CD4-positive, alpha-beta T cell treated with Interleukin-6 at 100 ng/mL for 8 hours (primary cell): ENCODE data around the gene ADSL.

Source experiments
- DNase-seq: peaks from one replicate; pipeline ENCODE4 v3.0.0-alpha.2; 2020; ENCODE audit warnings: mixed read lengths, low spot score

ADSL gene

DNA sequence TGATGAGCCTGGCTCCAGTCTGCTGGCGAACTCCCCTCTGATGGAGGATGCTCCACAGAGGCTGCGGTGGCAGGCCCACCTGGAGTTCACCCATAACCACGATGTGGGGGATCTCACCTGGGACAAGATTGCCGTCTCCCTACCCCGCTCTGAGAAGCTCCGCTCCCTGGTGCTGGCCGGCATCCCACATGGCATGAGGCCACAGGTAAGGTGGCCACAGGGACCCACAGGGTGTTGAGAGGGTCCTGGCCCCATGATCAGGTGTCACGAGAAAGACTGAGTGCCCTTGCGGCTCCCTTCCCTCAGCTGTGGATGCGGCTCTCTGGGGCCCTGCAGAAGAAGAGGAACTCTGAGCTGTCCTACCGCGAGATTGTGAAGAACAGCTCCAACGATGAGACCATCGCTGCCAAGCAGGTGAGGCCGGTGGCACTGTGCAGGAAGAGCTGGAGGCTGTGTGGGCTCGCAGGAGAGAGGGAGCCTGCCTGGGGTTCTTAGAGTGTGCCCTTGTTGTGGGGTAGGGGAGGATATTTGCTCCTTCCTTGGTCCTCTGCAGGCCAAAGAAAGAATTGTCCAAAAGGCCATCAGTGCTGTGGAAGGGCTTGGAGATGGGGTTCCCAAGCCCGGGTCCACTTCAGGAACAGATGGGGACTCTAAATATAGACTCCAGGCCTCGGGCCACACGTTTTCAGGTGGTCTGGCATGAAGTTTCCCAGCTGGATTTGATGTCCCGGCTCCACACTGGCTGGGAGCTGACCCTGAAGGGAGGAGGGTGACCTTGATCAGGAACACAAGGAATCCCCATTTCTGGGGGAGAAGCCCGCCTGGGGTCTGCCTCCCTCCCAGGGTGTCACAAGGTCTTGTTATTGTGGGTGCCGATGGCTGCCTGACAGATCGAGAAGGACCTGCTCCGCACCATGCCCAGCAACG is 58.2 kb downstream of the ADSL start:
- DNase-seq, result no peak

DNA sequence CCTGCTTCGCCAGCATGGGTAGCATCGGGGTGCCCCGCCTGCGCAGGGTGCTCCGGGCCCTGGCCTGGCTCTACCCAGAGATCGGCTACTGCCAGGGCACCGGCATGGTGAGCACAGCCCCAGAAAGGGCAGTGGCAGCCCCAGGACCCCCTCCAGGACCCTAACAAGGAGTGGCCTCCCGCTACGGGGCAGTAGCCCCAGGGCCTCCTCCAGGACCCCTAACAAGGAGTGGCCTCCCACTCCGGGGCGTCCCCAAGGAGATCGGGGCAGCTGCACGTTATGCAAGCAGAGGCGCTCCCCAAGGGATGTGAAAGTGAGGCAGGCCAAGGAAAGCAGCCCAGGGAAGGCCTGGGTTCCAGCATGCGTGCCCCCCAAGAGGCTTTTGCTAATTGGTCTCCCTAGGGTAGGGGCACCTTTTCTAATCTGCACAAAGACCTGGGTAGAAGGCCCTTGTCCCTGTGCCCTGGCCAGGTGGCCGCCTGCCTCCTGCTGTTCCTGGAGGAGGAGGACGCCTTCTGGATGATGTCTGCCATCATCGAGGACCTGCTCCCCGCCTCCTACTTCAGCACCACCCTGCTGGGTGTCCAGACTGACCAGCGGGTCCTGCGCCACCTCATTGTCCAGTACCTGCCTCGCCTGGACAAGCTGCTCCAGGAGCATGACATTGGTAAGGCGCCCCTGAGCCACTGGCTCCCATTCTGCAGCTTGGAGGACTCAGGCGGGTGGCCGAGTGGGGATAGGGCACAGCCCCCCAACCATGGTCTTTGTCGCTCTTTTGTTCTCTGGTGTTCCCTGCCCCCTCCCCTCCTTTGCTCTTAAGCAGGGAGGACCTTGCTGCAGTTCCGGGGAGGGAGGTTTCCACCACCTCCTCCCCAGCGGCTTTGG is 59.1 kb downstream of the ADSL start:
- DNase-seq, result no peak

DNA sequence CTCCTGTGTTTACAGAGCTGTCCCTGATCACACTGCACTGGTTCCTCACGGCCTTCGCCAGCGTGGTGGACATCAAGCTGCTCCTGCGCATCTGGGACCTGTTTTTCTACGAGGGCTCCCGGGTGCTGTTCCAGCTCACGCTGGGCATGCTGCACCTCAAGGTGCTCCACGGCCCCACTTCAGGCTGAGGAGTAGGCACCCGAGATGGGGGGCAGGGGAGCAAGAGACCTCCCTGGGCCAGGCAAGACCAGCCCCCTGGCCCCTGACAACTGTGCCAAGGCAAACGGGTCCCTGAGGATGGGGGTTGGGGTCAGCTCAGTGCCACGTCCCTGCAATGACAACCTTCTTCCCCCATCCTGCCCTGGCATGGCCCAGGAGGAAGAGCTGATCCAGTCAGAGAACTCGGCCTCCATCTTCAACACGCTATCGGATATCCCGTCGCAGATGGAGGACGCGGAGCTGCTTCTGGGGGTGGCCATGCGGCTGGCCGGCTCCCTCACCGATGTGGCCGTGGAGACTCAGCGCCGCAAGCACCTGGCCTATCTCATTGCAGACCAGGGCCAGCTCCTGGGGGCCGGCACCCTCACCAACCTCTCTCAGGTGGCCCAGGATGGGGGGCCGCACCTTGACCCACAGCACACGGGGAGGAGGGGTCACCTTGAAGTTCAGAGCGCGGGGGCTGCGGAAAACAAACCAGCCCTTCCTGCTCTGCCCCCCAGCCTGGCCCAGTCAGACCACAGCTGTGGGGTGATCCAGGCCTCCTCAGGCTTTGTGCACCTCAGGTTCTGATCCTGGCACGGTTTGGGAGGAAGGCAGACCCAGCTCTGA is 60.0 kb downstream of the ADSL start:
- DNase-seq, result no peak

DNA sequence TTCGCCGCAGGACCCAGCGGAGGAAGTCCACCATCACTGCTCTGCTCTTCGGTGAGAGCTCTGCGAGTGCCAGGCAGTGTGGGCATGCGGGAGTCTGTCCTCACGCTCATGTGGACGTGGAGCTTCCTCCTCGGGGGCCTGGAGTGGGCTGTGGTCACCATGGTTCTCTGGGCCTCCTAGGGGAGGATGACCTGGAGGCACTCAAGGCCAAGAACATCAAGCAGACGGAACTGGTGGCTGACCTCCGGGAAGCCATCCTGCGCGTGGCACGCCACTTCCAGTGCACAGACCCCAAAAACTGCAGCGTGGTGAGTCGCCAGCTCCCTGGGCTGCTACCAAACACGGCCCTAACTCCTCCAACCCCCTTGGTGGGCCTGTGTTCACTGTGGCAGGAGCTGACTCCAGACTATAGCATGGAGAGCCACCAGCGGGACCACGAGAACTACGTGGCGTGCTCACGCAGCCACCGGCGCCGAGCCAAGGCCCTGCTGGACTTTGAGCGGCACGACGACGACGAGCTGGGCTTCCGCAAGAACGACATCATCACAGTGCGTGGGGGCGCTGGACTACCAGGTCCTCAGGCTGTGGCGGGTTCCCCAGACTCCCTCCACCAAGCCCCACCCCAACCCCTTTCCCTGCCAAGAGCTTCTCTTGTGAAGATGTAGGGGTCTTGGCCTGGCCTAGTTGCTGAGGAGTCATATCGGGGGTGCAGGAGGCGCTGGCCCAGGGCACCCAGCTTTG is 60.9 kb downstream of the ADSL start:
- no peak for DNase-seq

DNA sequence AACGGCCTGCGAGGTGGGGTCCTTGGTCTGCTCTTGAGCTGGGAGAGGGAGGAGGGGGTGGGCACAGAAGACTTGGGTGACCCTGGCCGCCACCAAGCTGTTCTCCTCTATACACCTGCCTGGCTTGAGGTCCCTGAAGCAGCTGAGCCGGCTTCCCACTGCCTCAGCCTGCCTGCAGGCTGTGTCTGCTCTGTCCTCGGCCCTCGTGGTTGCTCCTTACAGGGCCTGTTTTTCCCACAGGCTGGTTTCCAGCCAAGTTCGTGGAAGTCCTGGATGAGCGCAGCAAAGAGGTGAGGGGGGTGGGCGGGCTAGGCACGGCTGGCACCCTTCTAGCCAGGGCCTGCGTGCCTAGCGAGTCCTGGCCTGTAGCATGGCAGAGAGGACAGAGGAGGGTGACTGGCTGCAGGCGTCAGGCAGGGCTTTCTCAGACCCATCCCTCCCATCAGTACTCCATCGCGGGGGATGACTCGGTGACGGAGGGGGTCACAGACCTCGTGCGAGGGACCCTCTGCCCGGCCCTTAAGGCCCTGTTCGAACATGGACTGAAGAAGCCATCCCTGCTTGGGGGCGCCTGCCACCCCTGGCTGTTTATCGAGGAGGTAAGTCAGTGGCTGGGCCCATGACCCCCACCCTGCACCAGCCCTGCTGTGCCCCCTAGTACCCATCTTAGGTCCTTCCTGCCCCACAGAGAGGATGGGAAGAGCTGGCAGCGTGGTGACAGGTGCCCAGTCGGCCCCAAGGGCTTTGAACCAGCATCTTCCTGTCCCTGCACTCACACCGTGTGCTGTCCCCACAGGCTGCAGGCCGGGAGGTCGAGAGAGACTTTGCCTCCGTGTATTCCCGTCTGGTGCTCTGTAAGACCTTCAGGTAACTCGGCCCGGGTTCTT is 61.8 kb downstream of the ADSL start:
- DNase-seq, result no peak

DNA sequence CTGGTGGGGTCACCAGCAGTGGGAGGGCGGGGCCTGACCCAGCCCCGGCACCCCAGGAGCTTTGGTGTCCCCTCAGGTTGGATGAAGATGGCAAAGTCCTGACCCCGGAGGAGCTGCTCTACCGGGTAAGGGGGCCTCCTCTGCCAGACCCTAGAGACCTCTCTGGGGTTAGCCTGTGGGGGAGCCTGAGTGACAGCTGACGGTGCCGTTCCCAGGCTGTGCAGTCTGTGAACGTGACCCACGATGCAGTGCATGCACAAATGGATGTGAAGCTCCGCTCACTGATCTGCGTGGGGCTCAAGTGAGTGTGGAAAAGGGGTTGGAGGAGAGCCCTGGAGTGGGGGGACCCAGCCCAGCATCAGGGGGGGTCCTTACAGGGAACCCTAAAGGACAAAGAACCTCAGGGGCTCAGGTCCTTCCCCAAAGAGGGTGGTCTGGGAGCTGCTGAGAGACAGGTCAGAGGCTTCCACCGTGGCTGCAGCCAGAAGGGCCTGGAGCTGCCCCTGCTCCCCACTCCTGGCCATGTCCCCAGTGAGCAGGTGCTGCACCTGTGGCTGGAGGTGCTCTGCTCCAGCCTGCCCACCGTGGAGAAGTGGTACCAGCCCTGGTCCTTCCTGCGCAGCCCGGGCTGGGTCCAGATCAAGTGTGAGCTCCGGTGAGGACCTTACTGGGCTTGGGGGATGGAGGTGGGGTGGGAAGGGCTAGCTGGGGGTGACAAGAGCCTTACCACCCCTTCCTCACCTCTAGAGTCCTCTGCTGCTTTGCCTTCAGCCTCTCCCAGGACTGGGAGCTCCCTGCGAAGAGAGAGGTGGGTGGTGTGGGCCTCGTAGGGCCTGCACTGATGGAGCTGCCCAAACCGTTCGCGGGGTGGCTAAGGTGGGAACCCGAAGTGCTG is 62.7 kb downstream of the ADSL start:
- no peak for DNase-seq

DNA sequence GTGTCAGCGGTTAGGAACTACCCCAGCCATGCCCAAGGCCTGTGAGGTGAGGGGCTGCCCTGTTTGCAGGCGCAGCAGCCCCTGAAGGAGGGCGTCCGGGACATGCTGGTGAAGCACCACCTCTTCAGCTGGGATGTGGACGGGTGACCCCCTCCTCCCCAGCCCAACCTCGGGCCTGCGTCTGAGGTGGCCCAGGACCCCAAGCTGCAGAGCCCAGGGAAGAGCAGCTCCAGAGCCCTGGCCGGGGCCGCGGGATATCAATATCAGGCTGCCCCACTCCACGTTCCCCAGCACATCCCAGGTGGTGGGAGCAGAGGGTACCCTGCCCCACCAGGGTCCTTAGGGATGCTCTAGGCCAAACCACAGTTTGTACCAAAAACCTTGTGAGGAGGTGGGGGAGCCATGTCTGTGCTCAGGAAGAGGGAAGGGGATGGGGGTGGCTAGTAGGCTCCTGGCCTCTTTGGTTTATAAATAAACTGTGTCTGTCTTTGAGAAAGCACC is 63.4 kb downstream of the ADSL start:
- no peak for DNase-seq

DNA sequence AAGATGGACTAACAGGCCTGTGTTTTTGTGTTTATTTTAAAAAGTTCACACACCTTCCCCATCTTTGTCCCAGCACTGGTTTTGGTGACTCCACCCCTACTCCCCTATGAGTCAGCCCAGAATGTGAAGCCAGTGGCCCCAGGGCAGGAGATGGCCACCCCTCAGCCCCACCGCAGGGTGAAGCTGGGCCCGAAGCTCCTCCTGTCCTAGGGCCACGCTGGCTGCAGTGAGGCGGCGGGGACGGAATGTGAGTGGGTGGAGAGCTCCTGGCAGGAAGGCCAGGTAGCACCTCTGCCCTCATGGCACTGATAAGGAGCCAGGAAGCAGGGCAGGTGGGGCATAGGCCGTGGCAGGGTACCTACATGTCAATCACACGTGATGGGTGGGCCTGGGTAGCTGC is 64.0 kb downstream of the ADSL start:
- no peak for DNase-seq

DNA sequence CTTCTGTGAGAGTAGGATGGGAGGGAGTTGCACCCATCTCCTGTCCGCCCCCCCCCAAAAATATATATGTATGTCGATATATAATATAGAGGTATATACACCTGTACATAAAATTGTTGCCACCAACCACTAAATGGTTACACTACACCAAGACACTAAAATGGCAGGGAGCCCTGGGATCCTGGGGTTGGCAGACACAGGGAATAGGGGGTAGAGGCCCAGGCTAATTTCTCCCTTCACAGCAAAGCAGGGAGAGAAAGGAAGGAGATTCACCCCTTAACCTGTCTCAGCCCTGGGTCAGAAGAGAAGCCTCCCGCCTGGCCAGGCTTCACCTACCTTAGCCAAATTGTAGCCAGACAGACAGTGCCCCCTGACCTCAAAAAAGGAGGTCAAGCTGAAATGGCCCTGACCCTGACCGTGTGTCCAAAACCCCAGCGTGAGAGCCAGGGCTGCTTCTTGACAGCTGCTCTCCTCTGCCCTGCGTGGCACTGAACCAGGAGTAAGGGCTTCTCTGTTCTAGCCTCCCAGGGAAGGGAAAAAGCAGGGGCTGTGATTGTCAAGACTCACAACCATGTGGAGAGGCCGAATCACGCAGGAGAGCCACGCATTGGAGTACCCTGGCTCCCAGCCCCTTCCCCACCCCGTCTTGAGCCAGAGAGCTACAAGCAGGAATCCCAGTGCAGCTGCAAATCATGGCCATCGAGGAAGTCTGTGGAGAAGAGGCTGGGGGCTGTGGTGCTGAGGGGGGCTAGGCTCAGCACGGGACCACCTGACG is 64.6 kb downstream of the ADSL start:
- no peak for DNase-seq

DNA sequence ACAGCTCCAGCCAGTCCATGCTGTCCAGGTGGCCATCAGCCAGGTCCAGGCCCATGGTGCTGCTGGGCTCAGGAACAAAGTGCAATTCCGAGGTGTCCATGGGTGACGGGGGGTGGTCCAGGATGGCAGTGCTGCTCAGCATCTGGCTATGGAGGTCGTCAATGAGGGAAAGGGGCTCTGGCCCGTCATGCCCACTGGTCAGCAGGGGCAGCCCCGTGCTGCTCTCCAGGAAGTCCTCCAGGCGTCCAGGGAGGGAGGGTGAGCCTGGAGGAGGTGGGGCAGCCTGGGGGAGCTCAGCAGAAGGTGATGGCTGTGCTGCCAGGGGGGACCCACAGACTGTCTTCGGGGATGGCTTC is 65.2 kb downstream of the ADSL start:
- DNase-seq, result no peak

DNA sequence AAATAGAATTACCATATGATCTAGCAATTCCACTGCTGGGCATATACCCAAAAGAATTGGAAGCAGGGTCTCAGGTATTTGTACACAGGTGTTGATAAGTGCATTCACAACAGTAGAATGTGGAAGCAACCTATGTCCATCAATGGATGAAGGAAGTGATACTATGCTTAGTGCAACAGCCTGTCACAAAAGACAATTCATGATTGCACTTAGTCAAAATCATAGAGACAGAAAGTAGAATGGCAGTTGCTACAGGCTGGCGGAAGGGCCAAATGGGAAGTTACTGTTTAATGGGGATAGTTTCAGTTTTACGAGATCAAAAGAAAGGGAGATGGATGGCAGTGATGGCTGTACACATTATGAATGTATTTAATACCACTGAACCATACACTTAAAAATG is 66.1 kb downstream of the ADSL start:
- no peak for DNase-seq

DNA sequence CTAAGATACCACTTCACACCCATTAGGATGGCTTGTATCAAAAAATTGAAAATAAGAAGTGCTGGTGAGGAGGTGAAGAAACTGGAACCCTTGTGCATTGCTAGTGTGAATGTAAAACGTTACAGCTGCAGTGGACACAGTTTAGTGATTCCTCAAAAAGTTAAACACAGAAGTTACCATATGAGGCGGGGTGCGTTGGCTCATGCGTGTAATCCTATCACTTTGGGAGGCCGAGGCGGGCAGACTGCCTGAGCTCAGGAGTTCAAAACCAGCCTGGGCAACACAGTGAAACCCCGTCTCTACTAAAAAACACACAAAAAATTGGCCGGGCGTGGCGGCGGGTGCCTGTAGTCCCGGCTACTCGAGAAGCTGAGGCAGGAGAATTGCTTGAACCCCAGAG is 67.6 kb downstream of the ADSL start:
- no peak for DNase-seq

DNA sequence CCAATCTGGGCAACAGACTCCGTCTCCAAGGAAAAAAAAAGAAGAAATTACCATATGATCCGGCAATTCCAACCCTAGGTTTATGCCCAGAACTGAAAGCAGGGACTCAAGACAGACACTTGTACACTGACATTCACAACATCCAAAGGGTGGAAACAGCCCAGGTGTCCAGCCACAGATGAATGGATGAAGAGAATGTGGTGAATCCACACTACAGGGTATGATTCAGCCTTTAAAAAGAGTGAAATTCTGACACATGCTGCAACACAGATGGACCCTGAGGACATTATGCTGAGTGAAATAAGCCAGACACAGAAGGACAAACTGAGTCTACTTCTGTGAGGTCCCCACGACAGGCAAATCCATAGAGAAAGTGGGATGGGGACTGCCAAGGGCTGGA is 68.0 kb downstream of the ADSL start:
- no peak for DNase-seq

DNA sequence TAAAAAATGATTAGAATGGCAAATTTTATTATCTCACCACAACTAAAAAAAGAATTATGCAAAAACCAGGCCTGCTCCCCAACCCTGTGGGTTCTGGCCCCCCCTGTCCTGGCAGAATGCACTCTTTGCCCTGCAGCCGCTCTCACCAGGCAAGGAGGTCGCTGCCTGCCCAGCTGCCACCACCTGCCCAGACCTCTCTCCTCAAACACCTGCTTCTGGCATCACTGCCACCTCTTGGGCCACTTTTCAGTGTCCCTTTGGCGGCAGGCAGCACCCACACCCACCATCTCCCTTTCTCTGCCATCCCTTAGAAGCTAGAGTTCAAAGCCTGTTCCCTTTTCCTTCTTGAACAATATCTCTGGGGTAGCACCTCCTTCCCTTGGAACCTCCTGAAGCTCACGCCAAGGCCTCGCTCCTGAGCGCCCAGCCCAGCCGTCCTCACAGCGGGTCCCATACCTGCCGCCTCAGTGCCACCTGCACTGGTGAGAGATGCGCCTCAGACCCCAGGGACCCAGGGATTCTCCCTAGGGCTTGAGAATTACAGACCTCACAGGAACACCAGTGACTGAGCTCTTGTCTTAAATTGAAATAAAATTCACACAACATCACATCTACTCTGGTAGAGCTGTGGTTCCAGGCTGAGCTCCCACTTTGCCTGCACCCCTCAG is 68.7 kb downstream of the ADSL start:
- DNase-seq, result no peak

DNA sequence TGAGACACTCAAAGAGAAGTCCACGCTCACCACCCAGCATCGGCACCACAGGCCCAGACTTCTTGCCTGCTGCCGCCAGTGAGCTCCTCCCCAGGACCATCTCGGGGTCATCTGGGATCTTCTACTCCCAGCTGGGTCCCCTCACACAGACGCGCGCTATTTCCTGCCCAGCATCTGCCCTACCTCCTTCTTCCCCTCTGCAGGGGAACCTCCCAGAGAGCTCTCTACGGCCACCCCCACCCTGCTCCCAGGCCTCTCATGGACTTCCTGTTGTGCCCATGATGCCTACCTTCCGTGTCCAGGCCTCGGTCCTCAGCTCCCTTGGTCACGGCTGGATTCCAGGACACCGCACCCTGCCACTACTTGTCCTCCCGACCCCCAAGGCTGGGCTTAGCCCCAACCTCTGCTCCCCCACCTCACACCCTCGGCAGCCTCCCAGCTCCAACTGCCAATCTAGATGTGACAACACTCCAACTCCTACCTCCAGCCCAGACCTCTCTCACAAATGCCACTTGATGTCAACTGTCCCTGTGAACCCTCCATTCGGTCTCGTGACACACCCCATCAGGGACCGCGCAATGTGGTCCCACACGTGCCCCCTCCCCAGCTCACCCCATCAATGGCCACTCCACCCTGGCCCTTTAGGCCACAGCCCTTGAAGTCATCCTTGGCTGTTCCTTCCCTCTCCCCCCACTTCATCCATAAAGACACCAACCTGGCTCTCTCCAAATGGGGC is 69.4 kb downstream of the ADSL start:
- no peak for DNase-seq

DNA sequence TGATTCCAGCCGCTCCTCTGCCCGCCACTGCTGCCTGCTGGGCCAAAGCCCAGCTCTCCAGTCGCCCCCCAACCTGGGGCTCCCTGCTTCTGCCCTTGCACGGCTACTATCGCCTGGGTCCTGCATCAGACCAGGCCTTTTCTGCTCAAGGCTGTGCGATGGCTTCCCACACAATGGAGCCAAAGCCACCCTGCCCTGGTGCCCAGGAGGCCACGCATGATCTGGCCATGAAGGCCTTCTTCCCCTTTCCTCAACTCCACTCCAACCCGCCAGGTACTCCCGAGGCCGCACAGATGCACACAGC is 69.9 kb downstream of the ADSL start:
- no peak for DNase-seq

DNA sequence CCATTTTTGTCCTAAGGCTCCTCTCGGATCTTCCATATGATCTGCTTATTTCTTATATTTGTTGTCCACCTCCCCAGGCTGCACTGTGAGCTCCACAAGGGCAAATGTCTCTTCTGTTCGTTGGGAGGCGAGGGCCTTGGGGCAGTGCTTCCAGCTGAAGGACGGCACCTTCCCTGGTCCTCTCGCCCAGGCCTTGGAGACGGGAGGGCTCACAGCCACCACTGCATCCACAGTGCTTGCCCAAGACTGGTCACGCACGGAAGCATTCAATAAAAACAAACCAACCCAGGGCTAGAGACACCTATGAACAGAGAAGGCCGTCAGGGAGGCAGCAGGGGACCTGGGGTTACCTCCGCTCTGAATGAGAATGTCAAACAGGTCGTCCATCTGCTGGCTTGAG is 70.3 kb downstream of the ADSL start:
- DNase-seq, result no peak
